Measurements from ENCODE around the gene AMBRA1.

DNA sequence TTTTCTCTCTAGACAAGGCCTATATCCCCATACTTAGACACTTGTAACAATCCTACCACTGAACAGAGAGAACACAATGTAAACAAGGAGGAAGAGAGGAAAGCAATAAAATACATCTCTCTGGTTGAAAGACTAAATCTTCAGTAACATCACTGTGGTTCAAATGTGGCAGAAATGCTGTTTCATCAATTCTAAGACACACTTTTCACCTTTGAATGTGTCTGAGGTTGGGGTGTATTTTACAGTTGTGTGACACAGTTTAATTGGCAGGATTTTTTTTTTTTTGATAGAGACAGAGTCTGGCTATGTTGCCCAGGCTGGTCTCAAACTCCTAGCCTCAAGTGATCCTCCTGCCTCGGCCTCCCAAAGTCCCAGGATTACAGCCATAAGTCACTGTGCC lies 79.5 kb downstream of the AMBRA1 start:
- TF ChIP-seq, protein P1, sequence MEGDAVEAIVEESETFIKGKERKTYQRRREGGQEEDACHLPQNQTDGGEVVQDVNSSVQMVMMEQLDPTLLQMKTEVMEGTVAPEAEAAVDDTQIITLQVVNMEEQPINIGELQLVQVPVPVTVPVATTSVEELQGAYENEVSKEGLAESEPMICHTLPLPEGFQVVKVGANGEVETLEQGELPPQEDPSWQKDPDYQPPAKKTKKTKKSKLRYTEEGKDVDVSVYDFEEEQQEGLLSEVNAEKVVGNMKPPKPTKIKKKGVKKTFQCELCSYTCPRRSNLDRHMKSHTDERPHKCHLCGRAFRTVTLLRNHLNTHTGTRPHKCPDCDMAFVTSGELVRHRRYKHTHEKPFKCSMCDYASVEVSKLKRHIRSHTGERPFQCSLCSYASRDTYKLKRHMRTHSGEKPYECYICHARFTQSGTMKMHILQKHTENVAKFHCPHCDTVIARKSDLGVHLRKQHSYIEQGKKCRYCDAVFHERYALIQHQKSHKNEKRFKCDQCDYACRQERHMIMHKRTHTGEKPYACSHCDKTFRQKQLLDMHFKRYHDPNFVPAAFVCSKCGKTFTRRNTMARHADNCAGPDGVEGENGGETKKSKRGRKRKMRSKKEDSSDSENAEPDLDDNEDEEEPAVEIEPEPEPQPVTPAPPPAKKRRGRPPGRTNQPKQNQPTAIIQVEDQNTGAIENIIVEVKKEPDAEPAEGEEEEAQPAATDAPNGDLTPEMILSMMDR (IDR thresholded peaks at IDR 0.05; ENCODE audit: insufficient read depth, low read depth, low read length), result no peak
- TF ChIP-seq EZH2 (IDR thresholded peaks at IDR 0.05; ENCODE audit: insufficient read depth, low read length), result no peak
